HG03571 (cell line): ENCODE measurements around the gene MIOS.

ENCODE experiments used
- ATAC-seq: cut with Tn5 transposase; IDR thresholded peaks from one replicate; pipeline ENCODE4 v1.9.1; 2021; ENCODE audit not compliant: unreplicated experiment

MIOS gene

GRCh38 chr7:7581531-7582179, 15.0 kb downstream of the MIOS start:
- no peak for ATAC-seq

- ATAC-seq, result no peak
These were observed 15.9 kb downstream of the MIOS start for GRCh38 chr7:7582596-7582995.

GRCh38 chr7:7583731-7584130, 17.0 kb downstream of the MIOS start:
- ATAC-seq, result no peak

- no peak for ATAC-seq
These were observed 18.0 kb downstream of the MIOS start for GRCh38 chr7:7584653-7585052.

GRCh38 chr7:7585241-7585928, 18.7 kb downstream of the MIOS start:
- ATAC-seq, result no peak

- no peak for ATAC-seq
These were observed 28.8 kb downstream of the MIOS start for GRCh38 chr7:7595451-7595850.

- ATAC-seq, result no peak
These were observed 29.5 kb downstream of the MIOS start for GRCh38 chr7:7596176-7596575.

- no peak for ATAC-seq
These were observed 40.3 kb downstream of the MIOS start for GRCh38 chr7:7607010-7607409.

- no peak for ATAC-seq
These were observed 42.6 kb downstream of the MIOS start for GRCh38 chr7:7609330-7609729.

- ATAC-seq, result no peak
These were observed 45.8 kb downstream of the MIOS start for GRCh38 chr7:7612519-7612918.

GRCh38 chr7:7613210-7613609, 46.5 kb downstream of the MIOS start:
- ATAC-seq, result no peak

GRCh38 chr7:7614018-7614741, 47.5 kb downstream of the MIOS start:
- ATAC-seq, result no peak

GRCh38 chr7:7617550-7617949, 50.9 kb downstream of the MIOS start:
- ATAC-seq, result no peak

GRCh38 chr7:7618410-7618809, 51.7 kb downstream of the MIOS start:
- ATAC-seq, result no peak

- no peak for ATAC-seq
These were observed 53.6 kb downstream of the MIOS start for GRCh38 chr7:7620236-7620635.

- ATAC-seq, result no peak
These were observed 54.0 kb downstream of the MIOS start for GRCh38 chr7:7620644-7621210.

- no peak for ATAC-seq
These were observed 61.8 kb downstream of the MIOS start for GRCh38 chr7:7628476-7628875.

- ATAC-seq, result no peak
These were observed 64.1 kb downstream of the MIOS start for GRCh38 chr7:7630626-7631329.

GRCh38 chr7:7639421-7639820, 72.7 kb downstream of the MIOS start:
- ATAC-seq, result no peak

GRCh38 chr7:7639847-7640220, 73.2 kb downstream of the MIOS start:
- ATAC-seq, result no peak
